ENCODE measurements around the gene HARS1.
"Not testable (repeated sequence)": the region's sequence is repeated elsewhere in the genome, so short reads cannot be mapped to it uniquely, and the experiment has no call there.

HARS1 gene

GRCh38 chr5:140671472-140672125 is 19.6 kb downstream of the HARS1 start:
- no peak for TF ChIP-seq CTCF (IDR thresholded peaks at IDR 0.05; ENCODE audit: low read depth, low read length, missing control alignments)
- DNase-seq: no peak
- Histone ChIP-seq H3K27me3 (replicated peaks) (no peaks in the 10 kb centered on the region), H3K4me3 (ENCODE audit: low read depth, low read length) (no peak overlapping the region), H3K36me3 (replicated peaks) (peaks cover 58% of the 10 kb centered on the region), H3K27ac (no peak overlapping the region)
- in situ Hi-C loops (cut with HindIII; ENCODE audit: low pct_ligation_motif_present, low sequenced_read_pairs): no loop called here

GRCh38 chr5:140671035-140671434 is 20.1 kb downstream of the HARS1 start:
- peaks cover 53% of the 10 kb centered on the region for H3K36me3 ChIP-seq (replicated peaks)
- H3K27ac ChIP-seq; in situ Hi-C loops (cut with HindIII; ENCODE audit: low pct_ligation_motif_present, low sequenced_read_pairs); DNase-seq; H3K4me3 ChIP-seq (ENCODE audit: low read depth, low read length); H3K27me3 ChIP-seq (replicated peaks): not testable (repeated sequence)

- Histone ChIP-seq H3K4me3 (ENCODE audit: low read depth, low read length) (peak within 1 kb of the TSS; percentile 98), H3K36me3 (replicated peaks) (peaks cover 51% of the 10 kb centered on the region), H3K27ac (peak within 1 kb of the TSS; percentile 72), H3K27me3 (replicated peaks) (no peaks in the 10 kb centered on the region)
- no peak for TF ChIP-seq CTCF (IDR thresholded peaks at IDR 0.05; ENCODE audit: low read depth, low read length, missing control alignments)
- in situ Hi-C loops (cut with HindIII; ENCODE audit: low pct_ligation_motif_present, low sequenced_read_pairs): no loop called here
- DNase-seq: peak; percentile 89
Measured at GRCh38 chr5:140664359-140665119, 26.6 kb downstream of the HARS1 start, which contains the start of gene WDR55. Gene WDR55 (plus strand): TSS chr5:140664904. CDS start chr5:140664913, 9 bp downstream.

GRCh38 chr5:140664030-140664358 is 27.2 kb downstream of the HARS1 start:
- TF ChIP-seq CTCF (IDR thresholded peaks at IDR 0.05; ENCODE audit: low read depth, low read length, missing control alignments): no peak
- in situ Hi-C loops (cut with HindIII; ENCODE audit: low pct_ligation_motif_present, low sequenced_read_pairs): no loop called here
- Histone ChIP-seq H3K27ac (peak overlapping the region; percentile 72), H3K36me3 (replicated peaks) (peaks cover 50% of the 10 kb centered on the region), H3K4me3 (ENCODE audit: low read depth, low read length) (peak overlapping the region; percentile 98), H3K27me3 (replicated peaks) (no peaks in the 10 kb centered on the region)
- no peak for DNase-seq

- H3K27me3 ChIP-seq (replicated peaks); DNase-seq; H3K4me3 ChIP-seq (ENCODE audit: low read depth, low read length); in situ Hi-C loops (cut with HindIII; ENCODE audit: low pct_ligation_motif_present, low sequenced_read_pairs); H3K27ac ChIP-seq: not testable (repeated sequence)
- peaks cover 70% of the 10 kb centered on the region for H3K36me3 ChIP-seq (replicated peaks)
Measured at GRCh38 chr5:140660371-140660770, 30.8 kb downstream of the HARS1 start.

GRCh38 chr5:140658870-140659269 is 32.3 kb downstream of the HARS1 start:
- Histone ChIP-seq H3K36me3 (replicated peaks) (peaks cover 82% of the 10 kb centered on the region), H3K4me3 (ENCODE audit: low read depth, low read length) (no peak overlapping the region), H3K27me3 (replicated peaks) (no peaks in the 10 kb centered on the region), H3K27ac (no peak overlapping the region)
- DNase-seq: no peak
- no peak for TF ChIP-seq CTCF (IDR thresholded peaks at IDR 0.05; ENCODE audit: low read depth, low read length, missing control alignments)
- in situ Hi-C loops (cut with HindIII; ENCODE audit: low pct_ligation_motif_present, low sequenced_read_pairs): no loop called here

Data from brain microvascular endothelial cell (primary cell).